CD4-positive, alpha-beta T cell treated with Interleukin-4 for 1 hour (primary cell): ENCODE data around the gene TCAP.
A peak's percentile ranks its signal among the peaks of the same experiment; 100 is the strongest.
"Not testable (repeated sequence)": the region's sequence is repeated elsewhere in the genome, so short reads cannot be mapped to it uniquely, and the experiment has no call there.

Experiments used
- DNase-seq, 2 donors: peaks; one replicate each; pipeline ENCODE4 v3.0.0-alpha.2; 2020 to 2022

Gene TCAP

DNA sequence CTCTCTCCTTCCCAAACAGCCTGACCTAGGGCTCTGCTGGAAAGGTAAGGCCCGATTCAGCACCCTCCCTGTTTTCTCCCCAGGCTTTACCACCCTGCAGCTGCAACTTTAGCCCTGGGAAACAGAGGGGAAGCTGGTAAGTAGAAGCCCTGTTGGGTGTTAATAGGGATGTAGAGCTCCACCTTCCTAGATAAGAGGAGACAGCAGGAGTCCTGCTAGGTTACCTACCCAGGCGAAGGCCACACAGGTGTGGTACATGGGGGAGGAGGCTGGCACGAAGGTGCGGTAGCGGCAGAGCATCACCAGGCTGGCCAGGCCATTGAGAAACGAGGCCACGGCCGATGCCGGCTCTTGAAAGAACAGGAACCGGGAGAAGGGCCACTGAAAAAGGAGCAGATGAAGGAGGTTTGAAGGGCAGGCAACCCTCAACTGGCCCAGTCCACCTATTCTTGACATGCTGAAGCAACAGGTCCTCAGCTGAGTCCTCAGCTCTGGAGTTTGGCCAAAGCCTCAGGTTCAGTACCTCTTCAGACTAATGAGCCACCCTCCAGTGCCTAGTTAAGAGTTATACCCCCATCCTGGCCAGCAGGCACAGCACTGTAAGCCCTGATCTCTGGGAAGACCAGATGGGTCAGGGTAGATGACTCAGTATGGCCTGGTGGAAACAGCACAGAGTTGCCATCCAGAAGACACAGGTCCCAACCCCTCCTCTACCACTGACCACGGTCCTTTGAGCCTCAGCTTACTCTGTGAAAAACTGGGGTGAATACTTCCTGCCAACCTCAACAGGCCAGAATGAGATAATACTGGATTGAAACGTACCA is 19.4 kb downstream of the TCAP start:
- DNase-seq, result no peak

DNA sequence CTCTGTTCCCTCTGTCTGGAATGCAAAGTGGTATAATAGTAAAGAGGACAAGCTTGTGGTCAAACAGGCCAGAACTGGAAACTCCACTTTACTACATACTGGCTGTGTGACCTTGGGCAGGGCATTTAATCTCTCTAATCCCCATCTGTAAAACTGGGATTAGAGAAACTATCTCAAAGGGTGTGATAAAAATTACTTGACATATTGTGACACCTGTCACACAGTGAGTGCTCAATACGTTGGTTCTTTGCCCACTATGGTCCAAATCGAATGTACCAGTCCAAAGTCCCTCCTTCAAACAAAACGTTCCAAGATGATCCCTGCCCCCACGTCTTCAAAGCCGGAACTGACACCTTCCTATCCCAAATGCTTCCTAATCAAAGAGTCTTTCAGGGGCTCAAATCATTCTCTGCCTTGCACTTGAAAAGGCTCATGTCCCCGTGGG is 22.0 kb downstream of the TCAP start:
- DNase-seq, result no peak

DNA sequence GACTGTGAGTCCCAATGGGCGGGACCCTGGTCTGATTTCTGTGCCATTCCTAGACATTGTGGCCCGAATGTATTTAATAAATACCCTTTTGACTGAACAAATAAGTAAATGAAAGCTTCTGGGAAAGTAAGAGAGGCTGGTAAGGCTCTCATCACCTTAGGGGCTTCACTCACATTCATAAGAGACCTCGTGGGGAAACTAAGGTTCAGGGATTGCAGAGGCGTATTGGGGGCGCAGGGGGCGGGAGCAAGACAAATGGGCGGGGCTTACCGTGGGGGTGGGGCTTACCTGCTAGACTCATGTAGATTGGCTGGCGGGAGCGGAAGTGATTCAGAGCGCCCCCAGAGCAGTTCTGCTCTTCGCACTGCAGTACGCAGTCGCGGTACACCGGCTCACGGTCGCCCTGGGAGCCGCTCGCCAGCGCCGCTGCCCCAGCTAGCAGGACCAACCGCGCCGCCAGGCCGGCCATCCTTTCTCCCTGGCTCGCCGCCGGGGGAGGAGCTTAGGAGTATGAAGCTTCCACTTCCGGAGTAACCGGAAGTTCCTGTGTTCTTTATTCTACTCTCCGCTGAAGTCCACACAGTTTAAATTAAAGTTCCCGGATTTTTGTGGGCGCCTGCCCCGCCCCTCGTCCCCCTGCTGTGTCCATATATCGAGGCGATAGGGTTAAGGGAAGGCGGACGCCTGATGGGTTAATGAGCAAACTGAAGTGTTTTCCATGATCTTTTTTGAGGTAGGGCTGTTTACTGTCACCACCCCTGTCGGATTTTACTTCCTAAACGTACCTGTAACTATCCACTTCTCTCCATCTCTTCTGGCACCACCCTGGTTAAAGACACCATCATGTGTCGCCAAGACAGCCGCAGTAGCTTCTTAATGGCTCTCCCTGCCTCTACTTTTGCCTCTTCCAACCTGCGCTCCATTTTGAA is 22.7 kb downstream of the TCAP start, which contains the start of gene PGAP3:
TSS of gene PGAP3 (minus strand) at position 512 of the 929 bp plus-strand sequence. CDS start at position 469, 43 bp downstream.
- DNase-seq, result peak; percentile 87 to 89

DNA sequence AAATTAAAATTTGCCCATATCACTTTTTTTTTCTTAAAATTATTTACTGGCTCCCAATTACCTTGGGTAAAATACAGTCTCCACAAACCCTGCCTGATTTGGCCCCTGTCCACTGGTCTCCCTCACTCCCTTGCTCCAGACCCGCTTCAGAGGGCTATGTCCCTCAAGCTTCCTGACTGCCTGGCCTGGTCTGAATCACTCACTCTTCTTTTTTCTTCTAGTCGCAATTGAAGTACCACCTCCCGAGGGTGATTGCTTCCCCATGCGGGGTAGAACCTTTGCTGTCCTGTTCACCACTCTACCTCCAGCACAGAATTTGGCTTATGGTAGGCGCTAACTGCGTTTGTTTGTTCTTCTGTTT is 23.3 kb downstream of the TCAP start:
- DNase-seq, result no peak

DNA sequence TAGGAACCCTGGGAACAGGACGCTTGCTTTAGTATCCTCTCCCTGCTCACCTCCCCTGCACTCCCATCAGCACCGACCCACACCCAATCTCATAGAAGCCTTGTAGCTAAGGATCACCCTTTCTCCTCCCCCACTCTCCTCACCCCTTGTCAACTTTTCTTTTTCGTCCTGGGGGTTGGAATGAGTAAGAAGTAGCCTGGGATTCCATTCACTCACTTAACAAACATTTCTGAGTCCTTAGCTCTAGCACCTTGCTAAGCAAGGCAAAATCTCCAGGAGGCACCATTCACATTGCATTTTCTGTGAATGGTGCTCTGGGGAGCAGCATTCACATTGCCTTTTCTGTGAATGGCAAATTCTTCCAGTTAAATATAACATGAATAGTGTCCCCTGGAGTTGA is 23.8 kb downstream of the TCAP start:
- no peak for DNase-seq

DNA sequence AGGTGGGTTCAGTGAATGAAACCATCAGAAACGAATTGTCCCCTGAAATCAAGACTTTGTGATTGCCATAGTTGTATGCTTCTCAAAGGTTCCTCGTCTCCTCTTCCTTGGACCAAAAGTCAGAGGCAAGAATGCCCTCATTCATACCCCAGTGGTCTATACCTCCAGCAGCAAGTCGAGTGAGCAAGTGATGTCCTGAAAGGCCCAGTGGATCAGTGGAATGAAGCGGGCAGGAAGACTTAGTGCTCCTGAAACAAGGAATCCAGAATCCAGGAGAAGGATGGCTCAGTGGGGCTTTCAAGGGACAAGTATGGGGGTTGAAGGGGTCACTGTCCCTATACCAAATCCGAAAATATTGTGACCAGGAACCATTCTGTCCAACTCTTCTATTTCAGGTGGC is 29.4 kb downstream of the TCAP start:
- no peak for DNase-seq

- DNase-seq, result no peak
Measured at GRCh38 chr17:39695089-39695474, 29.9 kb downstream of the TCAP start.

DNA sequence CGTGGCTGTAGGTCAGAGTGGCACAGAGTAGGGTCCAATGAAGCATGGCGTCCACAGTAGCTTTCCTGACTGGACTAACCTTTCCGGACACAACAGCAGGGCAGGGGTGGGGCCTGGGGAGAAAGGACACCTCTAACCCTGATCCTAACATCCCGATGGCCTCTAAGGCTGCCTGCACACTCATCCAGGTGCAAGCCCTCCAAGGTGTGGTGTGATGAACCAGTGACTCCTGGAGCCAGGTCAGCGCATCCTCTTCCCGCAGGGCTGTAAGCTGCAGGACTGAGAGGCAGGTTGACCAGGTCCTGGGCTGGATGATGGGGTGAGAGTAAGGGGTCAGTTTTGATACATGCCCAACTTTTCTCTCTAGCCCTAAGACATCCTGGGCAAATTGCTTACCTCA is 31.6 kb downstream of the TCAP start:
- no peak for DNase-seq

DNA sequence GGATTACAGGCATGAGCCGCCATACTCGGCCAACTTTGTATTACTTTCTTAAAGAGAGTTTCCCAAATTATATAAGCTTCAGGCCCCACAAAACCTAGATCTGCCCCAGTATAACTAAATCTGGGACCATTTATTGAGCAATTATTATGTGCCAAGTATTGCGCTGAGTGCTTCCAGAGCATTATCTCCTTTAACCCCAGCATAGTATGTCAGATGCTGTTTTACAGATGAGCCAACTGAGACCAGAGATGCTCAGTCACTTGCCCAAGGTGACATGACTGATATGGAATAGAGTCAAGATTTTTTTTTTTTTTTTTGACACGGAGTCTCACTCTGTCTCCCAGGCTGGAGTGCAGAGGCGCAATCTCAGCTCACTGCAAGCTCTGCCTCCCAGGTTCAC is 32.8 kb downstream of the TCAP start:
- no peak for DNase-seq

DNA sequence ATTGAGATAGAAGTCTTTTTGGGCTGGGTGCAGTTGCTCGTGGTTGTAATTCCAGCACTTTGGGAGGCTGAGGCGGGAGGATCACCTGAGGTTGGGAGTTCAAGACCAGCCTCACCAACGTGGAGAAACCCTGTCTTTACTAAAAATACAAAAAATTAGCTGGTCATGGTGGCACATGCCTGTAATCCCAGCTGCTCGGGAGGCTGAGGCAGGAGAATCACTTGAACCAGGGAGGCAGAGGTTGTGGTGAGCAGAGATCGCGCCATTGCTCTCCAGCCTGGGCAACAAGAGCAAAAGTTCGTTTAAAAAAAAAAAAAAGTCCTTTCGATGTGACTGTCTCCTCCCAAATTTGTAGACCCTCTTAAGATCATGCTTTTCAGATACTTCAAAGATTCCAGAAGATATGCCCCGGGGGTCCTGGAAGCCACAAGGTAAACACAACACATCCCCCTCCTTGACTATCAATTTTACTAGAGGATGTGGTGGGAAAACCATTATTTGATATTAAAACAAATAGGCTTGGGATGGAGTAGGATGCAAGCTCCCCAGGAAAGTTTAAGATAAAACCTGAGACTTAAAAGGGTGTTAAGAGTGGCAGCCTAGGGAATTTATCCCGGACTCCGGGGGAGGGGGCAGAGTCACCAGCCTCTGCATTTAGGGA is 34.1 kb downstream of the TCAP start:
- not testable (repeated sequence) for DNase-seq

DNA sequence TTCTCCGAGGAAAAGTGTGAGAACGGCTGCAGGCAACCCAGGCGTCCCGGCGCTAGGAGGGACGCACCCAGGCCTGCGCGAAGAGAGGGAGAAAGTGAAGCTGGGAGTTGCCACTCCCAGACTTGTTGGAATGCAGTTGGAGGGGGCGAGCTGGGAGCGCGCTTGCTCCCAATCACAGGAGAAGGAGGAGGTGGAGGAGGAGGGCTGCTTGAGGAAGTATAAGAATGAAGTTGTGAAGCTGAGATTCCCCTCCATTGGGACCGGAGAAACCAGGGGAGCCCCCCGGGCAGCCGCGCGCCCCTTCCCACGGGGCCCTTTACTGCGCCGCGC is 34.6 kb downstream of the TCAP start, which contains the start of gene ERBB2:
TSS of gene ERBB2 (plus strand) at position 247 of the 330 bp plus-strand sequence. CDS start 175 bp downstream, outside the sequence.
- DNase-seq, result no peak

- DNase-seq, result no peak
Measured at GRCh38 chr17:39700148-39700987, 35.2 kb downstream of the TCAP start.

- no peak for DNase-seq
Measured at GRCh38 chr17:39701012-39701783, 36.0 kb downstream of the TCAP start.

DNA sequence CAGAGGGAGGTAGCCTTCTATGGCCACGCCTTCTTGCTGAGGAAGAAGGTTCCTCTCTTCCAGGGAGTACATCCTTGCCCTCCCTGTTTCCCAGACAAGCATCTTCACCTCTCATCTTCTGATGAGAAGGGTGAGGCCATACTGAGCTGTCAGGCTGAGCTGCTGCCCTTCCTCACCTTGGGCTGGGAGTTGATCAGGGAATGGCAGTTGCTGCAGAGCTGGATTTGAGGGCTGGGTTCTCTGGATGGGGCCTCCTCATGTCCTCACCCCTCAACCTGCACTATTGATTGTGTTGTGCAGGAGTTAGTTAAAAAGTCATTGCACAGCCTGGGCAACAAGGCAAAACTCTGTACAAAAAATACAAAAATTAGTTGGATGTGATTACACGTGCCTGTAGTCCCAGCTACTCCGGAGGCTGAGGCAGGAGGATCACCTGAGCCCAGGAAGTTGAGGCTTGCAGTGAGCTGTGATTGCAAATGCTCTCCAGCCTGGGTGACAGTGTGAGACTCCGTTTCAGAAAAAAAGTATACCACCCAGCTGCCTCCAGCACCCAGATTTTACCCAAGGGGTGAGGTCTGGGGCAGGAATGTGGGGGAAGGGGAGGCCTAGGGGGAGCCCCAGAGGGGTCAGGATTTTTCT is 36.8 kb downstream of the TCAP start:
- no peak for DNase-seq

GRCh38 chr17:39702901-39703893 is 38.0 kb downstream of the TCAP start:
- no peak for DNase-seq

GRCh38 chr17:39703913-39704312 is 38.8 kb downstream of the TCAP start:
- DNase-seq, result no peak

GRCh38 chr17:39704821-39705551 is 39.8 kb downstream of the TCAP start:
- no peak for DNase-seq

- DNase-seq, result no peak
Measured at GRCh38 chr17:39705786-39706348, 40.7 kb downstream of the TCAP start.

DNA sequence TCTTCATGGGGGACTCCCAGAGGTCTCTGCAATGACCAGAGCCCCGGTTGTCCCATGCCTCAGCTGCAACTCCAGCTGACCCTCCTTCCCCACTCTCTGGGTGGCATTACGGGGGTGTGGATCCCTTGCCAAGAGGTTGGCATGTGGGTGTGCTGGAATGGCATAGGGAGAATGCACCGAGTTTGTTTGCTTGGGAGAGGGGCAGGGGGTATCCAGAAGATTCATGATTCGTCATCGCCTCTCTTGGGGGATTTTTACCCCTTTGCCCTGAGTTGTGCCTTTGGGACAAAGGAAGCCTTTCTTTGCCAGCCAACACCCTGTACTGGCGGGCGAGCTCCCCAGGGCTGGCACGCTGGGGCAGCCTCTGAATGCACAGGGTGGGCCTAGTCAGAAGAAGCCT is 41.2 kb downstream of the TCAP start:
- no peak for DNase-seq
